ENCODE results near the gene IRS2.
"Not testable (repeated sequence)": the region's sequence is repeated elsewhere in the genome, so short reads cannot be mapped to it uniquely, and the experiment has no call there.

The IRS2 gene

DNA sequence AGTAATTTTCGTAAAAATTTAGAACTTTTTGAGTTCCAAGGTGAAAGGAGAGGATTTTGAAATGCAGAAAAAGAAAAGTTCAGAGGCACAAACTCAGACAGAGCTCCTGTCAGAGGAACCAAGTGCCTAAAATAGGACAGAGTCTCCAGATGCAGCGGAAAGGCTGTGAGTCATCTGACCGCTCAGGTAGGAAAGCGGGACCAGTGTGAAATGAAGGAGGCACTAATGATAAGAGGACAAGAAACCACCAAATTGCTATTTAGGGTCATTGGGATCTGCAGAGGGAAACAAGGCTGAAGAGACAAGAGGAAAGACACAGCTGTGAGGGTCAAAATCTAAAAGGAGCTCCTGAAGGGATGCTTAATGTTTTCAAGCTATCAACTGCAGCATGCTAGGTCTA is 34.9 kb downstream of the IRS2 start:
- no peak for DNase-seq (ENCODE audit: low spot score)

DNA sequence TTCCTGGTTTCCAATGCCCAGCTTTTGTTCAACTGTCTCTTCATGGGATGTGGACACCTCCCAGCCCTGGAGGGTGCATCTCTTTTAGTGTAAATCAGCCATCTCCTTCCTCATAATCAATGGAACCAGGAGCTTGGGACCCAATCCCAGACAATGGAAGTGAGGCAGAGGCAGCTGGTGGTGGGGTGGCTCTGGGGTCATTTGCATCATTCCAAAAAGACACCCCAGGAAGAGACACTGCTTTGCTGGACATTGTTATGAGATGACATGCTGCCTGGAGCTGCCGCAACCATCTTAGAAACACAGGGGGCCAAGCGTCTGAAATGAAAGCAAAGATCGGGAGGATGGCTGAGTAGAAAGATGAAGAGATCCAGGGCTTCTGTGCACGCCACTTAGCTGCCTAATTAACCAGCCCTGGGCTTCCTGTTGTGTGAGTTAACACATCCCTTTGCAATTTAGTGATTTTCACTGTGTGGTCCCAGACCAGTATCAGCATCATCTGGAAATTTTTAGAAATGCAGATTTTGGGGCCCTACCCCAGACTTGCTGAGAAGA is 36.1 kb downstream of the IRS2 start:
- no peak for DNase-seq (ENCODE audit: low spot score)

DNA sequence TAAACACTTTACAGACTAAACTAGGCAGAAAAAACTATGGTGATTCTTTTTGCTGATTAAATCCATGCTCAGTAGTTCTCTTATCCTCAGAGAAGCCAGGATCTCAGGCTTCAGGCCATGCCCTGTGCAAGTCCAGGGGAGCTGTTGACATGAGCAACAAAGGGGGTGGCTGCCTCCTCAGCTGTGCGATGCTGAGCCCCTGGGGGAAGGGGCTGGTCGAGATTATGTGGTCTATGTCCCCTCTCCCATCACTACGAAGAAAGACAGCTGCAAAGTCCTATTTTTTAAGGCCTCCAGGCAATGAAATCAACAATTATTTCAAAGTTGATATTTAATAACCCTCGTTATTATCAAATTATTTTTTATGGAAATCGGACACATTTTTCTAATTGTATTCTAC is 37.0 kb downstream of the IRS2 start:
- DNase-seq (ENCODE audit: low spot score), result no peak

DNA sequence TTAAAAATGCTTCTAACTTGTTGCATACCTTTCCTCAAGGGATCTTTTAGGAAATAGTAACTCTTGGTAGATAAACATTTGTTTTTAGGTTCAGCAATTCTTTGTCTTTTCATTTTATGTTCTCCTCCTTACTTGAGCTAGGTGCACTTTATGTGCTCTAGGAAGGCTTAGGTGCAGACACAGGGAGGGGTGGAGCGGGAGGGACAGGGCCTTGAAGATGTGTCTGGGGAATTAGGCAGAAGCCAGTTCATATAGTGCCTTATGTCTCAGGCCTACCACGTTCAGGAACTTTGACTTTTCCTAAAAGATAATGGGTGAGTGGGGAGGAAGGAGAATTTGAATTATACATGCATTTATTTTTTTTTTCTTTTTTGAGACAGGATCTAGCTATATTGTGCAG is 37.7 kb downstream of the IRS2 start:
- DNase-seq (ENCODE audit: low spot score), result no peak

DNA sequence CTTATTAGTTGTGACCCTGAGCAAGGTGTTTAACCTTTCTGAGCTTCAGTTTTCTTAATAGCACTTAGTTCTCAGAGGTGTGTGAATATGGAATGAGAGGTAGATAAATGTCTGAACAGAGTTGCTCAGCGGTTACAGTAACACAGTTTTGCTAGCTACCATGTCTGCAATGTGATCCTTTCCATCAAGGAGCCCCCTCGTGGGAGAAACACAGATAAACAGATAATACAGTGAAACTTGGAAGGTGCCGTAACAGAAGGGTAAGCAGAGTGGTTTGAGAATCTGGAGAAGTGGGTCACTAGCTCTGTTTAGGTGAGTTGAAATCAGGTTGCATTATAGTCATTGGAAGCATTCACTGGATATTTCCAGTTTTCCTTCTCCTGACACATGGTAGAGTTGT is 38.9 kb downstream of the IRS2 start:
- no peak for DNase-seq (ENCODE audit: low spot score)

DNA sequence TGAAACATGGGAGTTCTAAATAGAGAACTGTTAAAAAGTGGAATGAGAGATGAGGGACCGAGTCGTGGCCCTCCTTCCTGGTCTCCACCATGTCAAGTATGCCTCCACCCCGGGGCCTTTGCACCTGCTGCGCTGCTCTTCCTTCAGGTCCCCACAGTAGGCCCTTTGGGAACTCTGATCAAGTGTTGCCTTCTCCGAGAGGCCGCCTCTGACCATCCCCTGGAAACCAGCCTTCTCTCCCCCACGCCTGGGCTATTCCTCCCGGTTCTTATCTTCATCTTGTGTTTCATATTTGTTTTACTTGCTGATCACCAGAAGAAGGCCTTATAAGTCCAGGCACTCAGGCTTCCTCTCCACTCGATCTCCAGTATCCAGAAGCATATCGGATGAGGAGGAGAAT is 40.0 kb downstream of the IRS2 start:
- DNase-seq (ENCODE audit: low spot score), result no peak

DNA sequence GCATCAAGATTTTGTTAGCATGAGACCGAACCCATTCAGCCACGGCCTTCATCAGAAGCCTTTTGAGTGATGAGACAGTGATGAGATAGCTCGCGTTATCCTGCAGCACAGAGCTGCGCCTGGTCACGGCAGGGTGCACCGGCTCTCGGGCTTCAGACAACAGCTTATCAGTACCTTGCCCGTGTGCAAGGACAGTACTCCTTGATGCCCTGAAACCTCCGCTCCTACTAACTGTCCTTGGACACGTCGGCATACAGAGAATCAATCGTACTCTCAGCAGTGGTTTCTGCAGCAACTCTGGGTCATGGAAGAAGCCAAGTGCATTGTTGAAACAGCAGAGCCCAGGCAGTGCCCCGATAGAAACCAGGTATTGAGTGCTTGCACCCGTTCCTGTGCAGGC is 40.7 kb downstream of the IRS2 start:
- DNase-seq (ENCODE audit: low spot score), result no peak

DNA sequence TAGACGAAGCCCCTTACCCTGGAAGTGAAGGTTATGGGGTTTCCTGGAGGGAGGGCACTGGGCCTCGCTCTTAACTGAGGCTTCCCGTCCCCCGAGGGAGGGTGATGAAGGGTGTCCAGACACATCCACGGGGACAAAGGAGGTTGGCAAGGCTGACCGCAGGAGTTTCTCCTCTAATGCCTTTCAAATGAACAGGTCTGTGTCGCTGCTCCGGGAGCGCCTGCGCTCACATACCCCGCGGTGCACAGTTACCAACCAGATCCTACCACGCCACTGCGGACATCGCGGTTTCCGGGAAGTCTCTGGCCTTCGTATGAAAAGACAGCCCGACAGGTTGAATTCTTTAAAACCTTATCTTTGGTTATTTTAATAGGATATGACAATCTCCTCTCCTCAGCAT is 41.3 kb downstream of the IRS2 start:
- DNase-seq (ENCODE audit: low spot score), result no peak

DNA sequence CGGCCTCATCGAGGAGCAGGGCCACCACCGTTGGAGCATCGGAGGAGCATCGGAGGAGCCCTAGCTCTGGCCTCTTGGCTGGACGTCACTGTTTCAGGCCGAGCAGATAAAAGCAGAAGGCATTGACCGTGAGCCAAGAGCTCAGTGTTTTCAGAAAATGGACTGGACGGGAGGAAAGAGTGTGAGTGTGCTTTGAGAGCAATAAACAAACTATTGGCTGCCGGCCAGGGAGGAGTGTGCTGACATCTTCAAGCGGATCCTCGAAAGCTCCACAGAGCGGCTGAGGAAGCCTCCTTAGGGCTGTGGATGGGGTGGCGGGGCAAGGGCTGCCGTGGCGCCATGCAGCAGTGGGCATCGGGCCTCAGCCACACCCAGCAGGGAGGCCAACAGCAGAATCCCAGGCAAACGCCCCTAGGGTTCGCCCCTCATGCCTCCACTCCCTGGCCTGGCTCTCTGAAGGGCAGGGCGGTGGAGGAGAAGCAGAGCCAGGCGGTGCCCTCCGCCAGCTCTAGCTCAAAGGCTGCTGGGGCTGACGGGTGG is 41.8 kb downstream of the IRS2 start:
- no peak for DNase-seq (ENCODE audit: low spot score)

DNA sequence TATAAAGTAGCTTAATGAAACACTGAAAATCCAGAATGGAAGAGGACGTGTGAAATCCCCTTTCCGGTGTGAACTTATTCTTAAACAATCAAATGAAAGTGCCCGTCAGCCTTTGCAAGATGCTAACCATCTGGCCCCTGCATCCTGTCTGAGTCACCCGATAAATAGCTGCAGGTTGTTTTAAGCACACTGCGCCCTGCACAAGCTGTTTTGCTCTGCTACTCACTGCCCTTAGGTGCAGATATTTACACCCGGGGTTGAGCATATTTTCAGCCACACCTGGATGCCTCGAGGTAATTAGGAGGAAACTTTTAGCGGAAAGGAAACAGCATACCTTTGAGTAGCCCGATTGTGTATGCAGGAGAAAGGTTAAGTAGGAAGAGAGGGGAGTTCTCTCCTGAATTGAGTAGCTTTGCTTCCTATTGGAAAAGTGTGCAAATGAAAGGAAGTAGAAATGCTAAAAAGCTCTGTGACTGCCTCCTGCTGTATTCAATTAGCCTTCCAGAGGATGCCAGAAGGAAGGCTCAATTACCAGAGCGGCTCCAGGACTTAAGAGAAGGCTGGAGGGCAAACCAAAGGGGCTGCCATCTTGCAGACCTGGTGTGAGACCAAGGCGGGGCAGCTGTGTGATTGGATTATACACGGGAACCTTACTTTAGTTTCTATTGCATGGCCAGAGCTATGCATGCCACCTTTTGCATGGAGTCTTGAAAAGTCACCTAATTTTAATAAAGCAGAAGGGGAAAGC is 42.5 kb downstream of the IRS2 start:
- peak; percentile 30 for DNase-seq (ENCODE audit: low spot score)

DNA sequence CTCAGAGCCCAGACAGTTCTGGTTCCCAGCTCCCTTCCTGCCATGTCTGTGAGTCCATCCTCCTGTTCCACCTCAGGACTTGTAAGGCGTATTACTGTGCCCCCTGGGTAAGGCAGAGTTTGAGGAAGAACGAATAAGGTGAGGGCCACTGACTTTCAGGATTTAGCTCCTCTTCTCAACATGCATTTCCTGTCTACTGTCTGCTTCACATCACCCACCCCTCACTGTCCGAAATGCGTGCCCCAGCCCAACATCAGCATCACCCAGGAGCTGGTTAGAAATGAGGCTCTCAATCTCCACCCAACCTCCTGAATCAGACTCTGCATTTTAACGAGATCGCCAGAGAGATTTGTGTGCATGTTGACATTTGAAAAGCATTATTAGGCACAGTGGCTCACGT is 44.4 kb downstream of the IRS2 start:
- no peak for DNase-seq (ENCODE audit: low spot score)

DNA sequence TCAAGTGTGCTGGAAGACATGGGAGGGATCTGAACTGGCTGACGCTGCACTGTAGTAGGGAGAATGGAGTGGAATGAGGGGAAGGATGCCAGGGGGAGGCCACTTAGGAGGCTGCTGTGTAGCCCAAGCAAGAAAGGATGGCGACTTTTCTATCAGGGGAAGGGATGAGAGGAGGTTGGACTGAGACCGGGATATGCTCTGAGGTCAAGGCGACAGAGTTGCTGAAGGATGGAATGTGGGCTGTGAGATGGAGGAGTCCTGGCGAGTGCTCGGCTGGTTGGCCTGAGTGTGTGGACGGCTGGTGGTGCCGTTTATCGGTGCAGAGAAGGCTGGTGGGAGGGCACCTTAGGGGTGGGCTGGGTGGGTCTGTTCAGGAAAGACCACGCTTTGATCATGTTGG is 45.7 kb downstream of the IRS2 start:
- DNase-seq (ENCODE audit: low spot score), result no peak

DNA sequence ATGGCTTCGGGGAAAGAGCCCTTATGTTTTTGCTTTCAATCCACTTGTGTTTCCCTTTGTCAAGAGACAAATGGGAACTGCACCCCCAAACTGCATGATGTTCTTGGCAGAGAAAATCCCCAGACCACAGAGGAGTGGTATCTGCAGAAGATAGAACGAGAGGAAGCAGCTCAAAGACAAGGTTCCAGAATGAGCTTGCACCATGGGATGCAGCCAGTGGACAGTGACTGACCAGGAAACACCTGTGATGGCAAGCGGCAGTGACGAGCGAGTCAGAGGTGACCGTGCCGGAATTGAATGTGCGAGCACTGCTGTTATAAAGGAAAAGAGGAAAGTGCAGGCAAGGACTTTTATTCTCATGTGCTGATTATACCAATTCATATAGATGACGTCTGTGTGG is 46.3 kb downstream of the IRS2 start:
- no peak for DNase-seq (ENCODE audit: low spot score)

DNA sequence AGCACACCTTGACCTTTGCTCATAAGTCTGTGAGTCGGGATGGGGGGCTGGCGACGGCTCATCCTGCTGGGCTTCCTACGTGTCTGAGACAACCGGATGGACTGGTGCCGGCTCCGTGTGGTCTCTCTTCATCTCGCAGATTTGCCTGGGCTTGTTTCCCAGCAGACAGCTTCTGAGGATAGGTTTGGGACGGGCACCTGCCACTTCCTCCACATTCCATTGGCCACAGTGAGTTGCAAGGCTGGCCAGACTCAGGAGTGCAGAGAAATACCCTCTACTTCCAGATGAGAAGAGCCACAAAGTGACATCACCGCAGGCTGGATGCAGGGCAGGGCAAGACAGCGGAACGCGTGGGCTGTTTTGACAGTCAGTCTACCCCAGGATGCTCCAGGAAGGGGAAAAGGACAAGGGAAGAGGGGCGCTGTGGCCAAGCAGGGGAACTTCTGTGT is 48.1 kb downstream of the IRS2 start:
- DNase-seq (ENCODE audit: low spot score), result no peak

DNA sequence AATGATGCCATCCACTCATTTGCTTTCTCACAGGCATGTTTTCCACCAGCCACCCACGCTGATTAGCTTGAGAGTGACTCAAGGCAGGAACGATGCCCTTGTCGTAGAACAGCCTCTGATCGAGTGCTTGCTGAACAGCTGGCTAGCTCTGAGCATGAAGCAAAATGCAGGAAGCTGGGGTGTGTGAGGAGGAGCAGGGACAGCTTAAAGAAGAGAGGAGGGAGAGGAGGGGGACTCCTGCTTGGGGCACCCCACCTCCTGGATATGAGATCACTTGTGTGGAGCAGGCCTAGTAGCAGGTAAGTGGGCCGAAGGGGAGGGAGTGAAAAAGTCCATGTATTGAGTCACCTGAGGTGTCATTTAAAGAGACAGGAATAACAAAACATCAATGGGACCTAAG is 48.8 kb downstream of the IRS2 start:
- DNase-seq (ENCODE audit: low spot score), result no peak

DNA sequence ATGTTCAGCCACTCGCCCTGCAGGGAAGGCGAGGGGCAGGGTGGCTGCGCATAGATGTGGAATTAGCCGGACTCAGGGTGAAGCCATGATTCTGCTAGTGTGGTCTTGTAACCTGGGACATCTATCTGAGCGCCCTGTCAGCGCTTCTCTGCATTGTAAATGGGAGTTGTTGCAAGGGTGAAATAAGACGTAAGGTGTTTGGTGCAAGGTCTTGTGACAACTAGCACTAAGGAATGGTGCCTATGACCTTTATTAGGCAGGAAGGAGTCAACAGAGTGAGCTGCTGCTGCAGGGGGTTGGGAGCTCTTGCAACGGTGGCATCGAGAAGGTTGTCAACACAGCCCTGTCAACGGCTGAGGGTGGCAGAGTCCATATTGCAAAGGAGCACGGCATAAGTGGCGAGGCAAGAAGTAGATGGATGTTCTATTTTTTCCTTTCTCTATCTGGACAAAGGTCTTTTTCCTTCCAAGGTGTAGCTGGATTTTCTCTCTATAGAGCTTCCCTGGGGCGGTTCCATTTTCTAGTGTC is 49.3 kb downstream of the IRS2 start:
- DNase-seq (ENCODE audit: low spot score), result no peak

DNA sequence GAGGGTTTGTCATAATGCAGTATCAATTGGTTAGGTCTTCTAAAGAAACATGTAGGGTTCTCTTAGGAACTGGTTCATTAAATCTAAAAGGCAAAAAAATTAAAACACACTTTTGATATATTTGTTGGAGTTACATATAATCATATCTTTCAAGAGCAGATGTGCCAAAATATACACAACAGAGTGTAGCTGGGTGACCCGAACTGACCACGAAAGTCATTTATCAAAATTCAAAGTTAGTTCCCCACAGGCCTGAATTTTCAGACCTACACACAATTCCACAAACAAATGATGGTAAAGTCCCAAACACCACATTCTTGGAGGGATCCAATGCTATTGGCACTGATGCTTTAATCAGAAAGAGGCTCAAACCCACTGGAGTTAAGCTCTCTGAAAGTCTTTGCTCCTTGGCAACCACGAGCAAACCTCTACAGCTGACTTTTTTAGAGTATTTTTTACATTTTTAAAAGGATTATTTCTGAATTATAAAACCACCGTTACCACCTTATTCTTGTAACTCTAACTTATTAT is 50.9 kb downstream of the IRS2 start:
- DNase-seq (ENCODE audit: low spot score), result no peak

DNA sequence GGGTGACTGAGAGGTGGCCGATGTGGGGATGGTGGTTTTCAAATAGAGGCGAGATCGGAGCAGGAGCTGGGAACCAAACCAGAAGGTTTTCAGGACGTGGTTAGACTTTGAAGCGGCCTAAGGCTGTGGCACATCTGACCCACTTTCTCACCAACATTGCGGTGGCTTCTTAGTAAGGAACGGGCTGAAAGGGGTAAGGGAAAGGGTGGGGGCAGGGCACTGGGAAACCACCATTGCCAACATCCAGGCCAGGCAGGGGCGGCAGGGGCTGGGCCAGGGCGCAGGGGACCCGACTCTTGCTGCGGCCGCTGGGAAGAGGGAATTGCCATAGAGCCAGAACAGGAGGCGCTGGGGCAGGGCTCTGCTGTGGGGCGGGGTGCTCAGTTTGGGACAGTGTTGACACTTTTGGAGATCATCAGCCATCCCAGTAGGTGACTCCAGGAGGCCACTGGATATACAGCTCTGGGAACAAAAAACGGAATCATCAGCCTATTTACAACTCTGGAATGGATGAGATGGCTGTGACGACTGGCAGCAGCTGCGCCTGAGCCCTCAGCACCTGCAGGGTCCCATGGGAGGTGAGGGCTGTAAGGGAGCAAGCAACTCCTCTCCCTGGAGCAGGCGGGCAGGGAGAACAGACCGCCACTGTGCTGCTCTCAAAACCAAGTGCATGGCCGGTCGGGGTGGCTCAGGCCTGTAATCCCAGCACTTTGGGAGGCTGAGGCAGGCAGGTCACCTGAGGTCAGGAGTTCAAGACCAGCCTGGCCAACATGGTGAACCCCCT is 52.2 kb downstream of the IRS2 start:
- DNase-seq (ENCODE audit: low spot score), result no peak

DNA sequence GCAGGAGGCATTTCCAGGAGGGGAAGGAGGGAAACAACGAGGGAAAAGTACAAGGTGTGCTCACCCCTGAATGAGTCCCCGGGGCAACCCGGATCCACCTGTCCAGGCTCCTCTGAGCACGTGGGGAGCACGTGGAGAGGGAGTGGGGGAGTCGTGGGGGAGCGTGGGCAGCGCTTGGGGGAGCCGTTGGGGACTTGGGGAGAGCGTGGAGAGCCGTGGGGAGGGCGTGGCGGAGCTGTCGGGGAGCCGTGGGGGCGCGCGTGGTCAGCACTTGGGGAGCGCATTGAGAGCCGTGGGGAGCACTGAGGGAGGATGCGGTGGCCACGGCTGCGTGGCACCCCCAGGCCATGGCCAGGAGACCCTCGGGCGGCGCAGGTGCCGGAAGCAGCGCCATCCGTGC is 52.8 kb downstream of the IRS2 start:
- no peak for DNase-seq (ENCODE audit: low spot score)

DNA sequence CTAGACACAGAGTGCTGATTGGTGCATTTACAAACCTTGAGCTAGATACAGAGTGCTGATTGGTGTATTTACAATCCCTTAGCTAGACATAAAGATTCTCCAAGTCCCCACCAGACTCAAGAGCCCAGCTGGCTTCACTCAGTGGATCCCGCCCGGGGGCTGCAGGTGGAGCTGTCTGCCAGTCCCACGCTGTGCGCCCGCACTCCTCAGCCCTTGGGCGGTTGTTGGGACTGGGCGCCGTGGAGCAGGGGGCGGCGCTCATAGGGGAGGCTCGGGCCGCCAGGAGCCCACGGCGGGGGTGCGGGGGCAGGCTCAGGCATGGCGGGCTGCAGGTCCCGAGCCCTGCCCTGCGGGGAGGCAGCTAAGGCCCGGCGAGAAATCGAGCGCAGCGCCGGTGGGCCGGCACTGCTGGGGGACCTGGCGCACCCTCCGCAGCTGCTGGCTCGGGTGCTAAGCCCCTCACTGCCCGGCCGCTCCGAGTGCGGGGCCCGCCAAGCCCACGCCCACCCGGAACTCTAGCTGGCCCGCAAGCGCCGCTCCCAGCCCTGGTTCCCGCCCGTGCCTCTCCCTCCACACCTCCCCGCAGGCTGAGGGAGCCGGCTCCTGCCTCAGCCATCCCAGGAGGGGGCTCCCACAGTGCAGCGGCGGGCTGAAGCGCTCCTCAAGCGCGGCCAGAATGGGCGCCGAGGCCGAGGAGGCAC is 53.8 kb downstream of the IRS2 start:
- not testable (repeated sequence) for DNase-seq (ENCODE audit: low spot score)

DNA sequence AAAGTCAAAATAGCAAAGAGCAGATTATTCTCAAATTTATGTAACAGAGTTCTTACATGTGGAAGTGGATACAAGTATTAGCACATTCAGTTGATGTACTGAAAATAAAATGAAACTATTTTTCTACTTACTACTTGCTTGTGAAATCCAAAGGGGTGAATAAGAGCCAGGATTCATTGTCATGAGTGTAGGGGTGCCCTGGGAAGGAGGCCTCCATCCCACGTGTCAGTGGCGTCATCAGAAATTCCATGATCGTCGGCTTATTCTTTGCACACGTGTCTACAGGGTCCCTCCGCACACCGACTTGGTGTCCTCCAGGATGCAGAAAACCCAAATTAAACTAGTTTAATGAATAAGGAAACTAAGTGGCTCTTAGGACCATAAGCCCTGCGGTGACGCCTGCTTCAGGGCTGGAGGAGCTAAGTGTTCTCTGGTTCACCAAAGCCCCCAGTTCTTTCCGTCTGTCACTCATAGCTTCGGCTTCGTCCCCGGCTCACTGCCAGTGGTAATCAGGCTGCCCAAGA is 55.5 kb downstream of the IRS2 start:
- no peak for DNase-seq (ENCODE audit: low spot score)
